Measurements from ENCODE around the gene DCP1A.
"Not testable (repeated sequence)": the region's sequence is repeated elsewhere in the genome, so short reads cannot be mapped to it uniquely, and the experiment has no call there.

The DCP1A gene

GRCh38 chr3:53328746-53329145 lies 18.6 kb downstream of the DCP1A start:
- DNase-seq (ENCODE audit: low spot score) = no peak

- not testable (repeated sequence) for DNase-seq (ENCODE audit: low spot score)
Measured at GRCh38 chr3:53327986-53328385, 19.4 kb downstream of the DCP1A start.

- no peak for DNase-seq (ENCODE audit: low spot score)
Measured at GRCh38 chr3:53324105-53324504, 23.2 kb downstream of the DCP1A start.

- DNase-seq (ENCODE audit: low spot score) = peak; percentile 26
Measured at GRCh38 chr3:53320697-53321096, 26.6 kb downstream of the DCP1A start.

- no peak for DNase-seq (ENCODE audit: low spot score)
Measured at GRCh38 chr3:53318522-53318921, 28.8 kb downstream of the DCP1A start.

- no peak for DNase-seq (ENCODE audit: low spot score)
Measured at GRCh38 chr3:53312832-53313231, 34.5 kb downstream of the DCP1A start.

GRCh38 chr3:53311882-53312281 lies 35.5 kb downstream of the DCP1A start:
- DNase-seq (ENCODE audit: low spot score) = no peak

- DNase-seq (ENCODE audit: low spot score) = no peak
Measured at GRCh38 chr3:53303957-53304356, 43.4 kb downstream of the DCP1A start.

DNA sequence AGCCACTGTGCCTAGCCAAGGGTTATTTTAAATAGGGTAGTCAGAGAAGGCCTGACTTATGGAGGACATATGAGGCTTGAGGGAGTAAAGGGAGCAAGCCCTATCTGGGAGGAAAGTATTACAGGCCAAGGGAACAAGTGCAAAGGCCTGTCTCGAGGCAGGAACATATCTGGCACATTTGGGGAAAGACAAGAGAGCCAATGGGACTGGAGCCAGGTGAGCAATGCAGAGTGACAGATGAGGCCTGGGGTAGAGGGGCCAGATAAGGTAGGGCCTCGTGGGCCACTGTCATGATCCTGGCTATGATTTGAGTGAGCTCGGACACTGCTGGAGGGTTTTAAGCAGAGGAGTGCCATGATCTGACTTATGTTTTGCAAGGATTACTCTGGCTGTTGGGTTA lies 43.8 kb downstream of the DCP1A start:
- DNase-seq (ENCODE audit: low spot score) = no peak

- DNase-seq (ENCODE audit: low spot score) = no peak
Measured at GRCh38 chr3:53300826-53301225, 46.5 kb downstream of the DCP1A start.

- peak; percentile 59 for DNase-seq (ENCODE audit: low spot score)
Measured at GRCh38 chr3:53299611-53300023, 47.7 kb downstream of the DCP1A start.

GRCh38 chr3:53295410-53295809 lies 51.9 kb downstream of the DCP1A start:
- DNase-seq (ENCODE audit: low spot score) = no peak

GRCh38 chr3:53293867-53294266 lies 53.5 kb downstream of the DCP1A start:
- no peak for DNase-seq (ENCODE audit: low spot score)

GRCh38 chr3:53288214-53288613 lies 59.1 kb downstream of the DCP1A start:
- DNase-seq (ENCODE audit: low spot score) = no peak

DNA sequence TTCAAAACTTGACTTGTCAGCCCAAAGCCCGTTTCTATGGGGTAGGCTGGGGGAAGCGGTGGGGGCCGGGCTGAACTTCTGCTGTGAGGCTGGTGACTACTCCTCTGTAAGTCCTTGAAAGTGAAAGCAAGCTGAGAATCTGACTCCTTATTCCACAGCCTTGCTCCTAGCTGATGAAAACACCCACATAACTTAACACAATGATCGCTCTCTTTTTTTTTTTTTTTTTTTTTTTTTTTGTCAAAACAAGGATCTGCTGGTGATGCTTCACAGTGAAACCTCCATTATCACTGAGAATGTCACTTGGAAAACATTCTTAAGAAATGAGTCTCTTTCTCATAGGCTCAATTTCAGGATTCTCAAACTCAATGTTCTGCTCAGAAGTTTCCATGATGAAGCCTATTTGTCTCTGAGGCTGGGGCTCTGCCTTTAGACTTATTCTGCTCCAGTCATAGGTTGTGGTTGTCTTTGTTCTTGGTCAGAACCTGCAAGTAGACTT lies 60.2 kb downstream of the DCP1A start:
- no peak for DNase-seq (ENCODE audit: low spot score)

DNA sequence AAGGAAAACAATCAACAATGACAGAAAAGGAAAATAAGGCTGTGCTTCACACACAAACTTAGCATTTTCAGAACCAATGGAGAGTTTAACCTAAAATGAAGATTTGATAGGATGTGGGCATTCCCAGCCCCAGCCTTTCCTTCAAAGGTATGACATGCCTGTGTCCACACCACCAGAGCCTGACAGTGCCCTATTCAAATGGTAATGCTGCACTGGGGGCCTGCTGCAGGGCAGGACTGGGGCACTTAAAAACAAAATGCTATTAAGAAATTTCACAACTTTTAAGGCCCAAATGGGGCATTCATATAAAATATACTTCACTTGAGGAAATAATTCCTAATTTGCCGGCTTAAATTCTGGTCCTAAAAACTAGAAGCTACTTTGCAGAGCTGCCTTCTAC lies 60.6 kb downstream of the DCP1A start:
- DNase-seq (ENCODE audit: low spot score) = no peak

- DNase-seq (ENCODE audit: low spot score) = no peak
Measured at GRCh38 chr3:53282581-53282980, 64.8 kb downstream of the DCP1A start.

- no peak for DNase-seq (ENCODE audit: low spot score)
Measured at GRCh38 chr3:53278667-53279066, 68.7 kb downstream of the DCP1A start.

DNA sequence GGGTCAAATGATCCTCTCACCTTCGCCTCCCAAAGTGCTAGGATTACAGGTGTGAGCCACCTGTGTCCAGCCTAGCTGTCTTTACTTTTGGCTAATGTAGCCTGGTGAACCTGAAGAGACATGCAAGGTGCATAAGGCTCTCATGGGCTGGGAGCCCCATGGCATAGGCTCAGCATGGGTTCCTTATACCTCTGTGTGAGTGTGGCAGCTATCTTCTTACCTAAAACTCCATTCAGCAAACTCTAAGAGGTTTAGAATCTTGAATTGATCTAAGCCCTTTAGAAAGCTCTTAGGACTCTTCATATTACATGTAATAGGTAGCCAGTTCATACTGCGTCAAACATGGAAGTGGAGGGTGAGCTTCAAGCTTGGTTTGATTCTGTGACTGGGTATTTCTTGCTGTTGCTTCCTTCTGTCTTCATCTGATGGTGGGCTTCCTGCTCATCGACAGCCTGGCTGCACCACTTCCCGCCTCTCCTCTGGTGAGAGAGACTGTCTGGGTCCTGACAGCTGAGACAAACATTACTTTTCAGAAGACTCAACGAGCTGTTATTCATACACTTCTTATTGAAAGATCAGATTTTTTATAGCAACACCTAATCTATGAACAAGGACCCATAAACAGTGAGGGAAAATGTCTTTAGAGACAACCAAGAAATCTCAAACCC lies 72.3 kb downstream of the DCP1A start:
- DNase-seq (ENCODE audit: low spot score) = no peak

DNA sequence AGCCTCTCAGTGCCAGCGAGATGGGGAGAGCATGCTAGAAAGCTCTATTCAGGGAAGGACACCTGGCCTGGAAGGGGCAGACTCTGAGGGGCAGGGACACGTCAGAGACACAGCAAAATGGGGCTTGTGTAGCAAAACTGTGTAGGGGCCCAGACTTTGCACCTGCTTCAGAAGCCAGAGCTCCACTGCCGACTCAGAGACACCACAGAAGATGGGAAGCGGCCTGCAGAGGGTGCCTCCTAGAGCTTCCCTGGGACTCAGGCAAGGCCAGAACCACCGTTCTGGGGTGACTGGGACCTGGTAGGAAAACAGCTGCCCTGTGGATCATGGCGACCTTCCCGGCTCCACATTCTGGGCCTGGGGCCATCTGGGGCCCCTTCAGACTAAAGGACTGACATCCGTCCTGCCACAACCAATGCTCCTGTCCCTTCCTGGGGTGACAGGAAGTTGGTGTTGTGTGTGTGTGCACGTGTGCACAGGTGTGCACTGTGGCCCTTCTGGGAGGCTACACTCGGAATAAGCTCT lies 74.1 kb downstream of the DCP1A start:
- no peak for DNase-seq (ENCODE audit: low spot score)

DNA sequence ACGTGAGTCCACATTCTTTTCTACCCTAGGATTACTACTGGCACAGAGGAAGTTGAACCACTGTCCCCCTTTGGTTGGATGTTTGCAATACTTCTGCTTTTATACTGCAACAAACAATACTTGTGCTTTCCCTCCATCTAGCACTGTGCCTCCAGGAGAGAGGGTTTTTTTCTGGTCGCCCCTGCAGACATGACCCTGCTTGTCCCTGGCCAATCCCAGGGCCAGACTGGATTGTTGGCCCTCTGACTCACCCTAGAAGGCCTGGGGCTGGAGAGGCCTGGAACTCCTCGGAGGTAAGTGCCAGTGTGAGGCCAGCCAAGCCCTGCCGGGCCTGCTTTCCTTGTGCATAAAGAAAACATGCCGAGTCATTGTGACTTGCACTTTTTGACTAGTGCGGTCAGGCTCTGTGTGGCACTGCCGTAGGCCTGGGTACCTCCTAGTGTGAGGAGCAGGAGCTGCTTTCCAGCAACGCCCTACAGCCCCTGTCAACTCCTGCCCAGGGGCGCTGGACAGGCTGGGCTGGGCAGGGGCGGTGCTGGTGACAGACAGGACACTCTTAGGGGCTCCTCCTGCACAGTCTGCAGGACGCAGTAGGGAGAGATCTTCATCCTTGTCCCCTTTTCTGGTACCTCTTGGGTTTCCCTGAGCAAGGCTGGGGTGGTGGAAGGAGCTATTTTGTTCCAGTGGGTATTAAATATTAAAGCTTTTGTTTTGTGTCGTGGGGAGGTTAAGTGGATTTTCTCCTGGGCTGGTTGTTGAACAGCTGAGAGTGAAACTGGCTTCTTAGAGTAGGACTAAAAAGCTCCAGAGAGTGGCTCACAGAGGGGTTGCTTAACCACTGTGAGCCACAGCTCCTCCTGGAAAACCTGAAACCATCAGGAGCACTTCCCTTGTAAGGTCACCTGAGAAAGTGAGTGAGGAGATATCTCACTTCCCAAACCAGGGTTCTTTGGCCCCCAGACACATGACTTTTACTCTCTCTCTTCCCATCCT lies 77.2 kb downstream of the DCP1A start:
- DNase-seq (ENCODE audit: low spot score) = peak; percentile 75

DNA sequence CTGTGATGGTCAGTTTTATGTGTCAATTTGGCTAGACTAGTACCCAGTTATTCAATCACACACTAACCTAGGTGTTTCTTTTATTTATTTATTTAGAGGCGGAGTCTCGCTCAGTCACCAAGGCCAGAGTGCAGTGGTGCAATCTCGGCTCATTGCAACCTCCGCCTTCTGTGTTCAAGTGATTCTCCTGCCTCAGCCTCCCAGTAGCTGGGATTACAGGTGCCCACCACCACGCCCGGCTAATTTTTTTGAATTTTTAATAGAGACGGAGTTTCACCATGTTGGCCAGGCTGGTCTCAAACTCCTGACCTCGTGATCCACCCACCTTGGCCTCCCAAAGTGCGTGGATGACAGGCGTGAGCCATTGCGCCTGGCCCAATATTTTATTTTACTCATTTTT lies 78.2 kb downstream of the DCP1A start:
- DNase-seq (ENCODE audit: low spot score) = not testable (repeated sequence)

GRCh38 chr3:53267766-53268165 lies 79.6 kb downstream of the DCP1A start:
- no peak for DNase-seq (ENCODE audit: low spot score)

Measured in D341Med (cell line).